Measurements from ENCODE around the gene STAT2. TPM values are rescaled to one million over a fixed set of nuclear protein-coding genes. Genes with fewer than 3 reads are reported as not detected.

Gene STAT2
- total and polyA plus RNA-seq, 2 of the 13 experiments (the other 11 are each of a cell fraction or from before 2014, with no cell fraction given) = 43.5 to 84.6 TPM

GRCh38 chr12:56315622-56316473, 44.1 kb downstream of the STAT2 start, which contains the start of gene CNPY2 (continued):
- TF ChIP-seq, protein P1, sequence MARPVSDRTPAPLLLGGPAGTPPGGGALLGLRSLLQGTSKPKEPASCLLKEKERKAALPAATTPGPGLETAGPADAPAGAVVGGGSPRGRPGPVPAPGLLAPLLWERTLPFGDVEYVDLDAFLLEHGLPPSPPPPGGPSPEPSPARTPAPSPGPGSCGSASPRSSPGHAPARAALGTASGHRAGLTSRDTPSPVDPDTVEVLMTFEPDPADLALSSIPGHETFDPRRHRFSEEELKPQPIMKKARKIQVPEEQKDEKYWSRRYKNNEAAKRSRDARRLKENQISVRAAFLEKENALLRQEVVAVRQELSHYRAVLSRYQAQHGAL (CRISPR knock-in tag; IDR thresholded peaks at IDR 0.05; ENCODE audit: not compliant biosample characterization) = peak; percentile 91
- TF ChIP-seq ZBTB42 (CRISPR knock-in tag; IDR thresholded peaks at IDR 0.05) (0 out of 2 replicates have a peak, but pooled peaks have one; percentile 76), ZNF776 (CRISPR knock-in tag; IDR thresholded peaks at IDR 0.05) (peak; percentile 33; the same call in 1 of the 2 replicates), IKZF1 (IDR thresholded peaks at IDR 0.05) (no peak), ZNF563 (CRISPR knock-in tag; IDR thresholded peaks at IDR 0.05) (peak; percentile 92), ZNF253 (CRISPR knock-in tag; IDR thresholded peaks at IDR 0.05; ENCODE audit: borderline replicate concordance) (no peak), ZNF574 (CRISPR knock-in tag; IDR thresholded peaks at IDR 0.05) (peak; percentile 80), FOXP1 (IDR thresholded peaks at IDR 0.05) (no peak), FOXP1 (CRISPR knock-in tag; IDR thresholded peaks at IDR 0.05) (no peak), ZNF512 (CRISPR knock-in tag; IDR thresholded peaks at IDR 0.05) (0 out of 2 replicates have a peak, but pooled peaks have one; percentile 10), ZZZ3 (CRISPR knock-in tag; IDR thresholded peaks at IDR 0.05; ENCODE audit: borderline replicate concordance) (peak; percentile 38; the same call in 1 of the 2 replicates), SALL1 (CRISPR knock-in tag; IDR thresholded peaks at IDR 0.05) (peak; percentile 84), SRY (CRISPR knock-in tag; IDR thresholded peaks at IDR 0.05) (no peak), NCOR1 (IDR thresholded peaks at IDR 0.05; ENCODE audit: borderline replicate concordance, low read length) (no peak), PLRG1 (conservative IDR thresholded peaks at IDR 0.05) (no peak), FOSL1 (CRISPR knock-in tag; IDR thresholded peaks at IDR 0.05; ENCODE audit: borderline replicate concordance) (no peak; the same call in 1 of the 2 replicates), ZNF570 (CRISPR knock-in tag; IDR thresholded peaks at IDR 0.05; ENCODE audit: borderline replicate concordance) (no peak), EED (CRISPR knock-in tag; IDR thresholded peaks at IDR 0.05) (no peak), MEF2D (CRISPR knock-in tag; IDR thresholded peaks at IDR 0.05) (peak; percentile 46; the same call in 1 of the 2 replicates), ZBTB7A (CRISPR knock-in tag; IDR thresholded peaks at IDR 0.05) (peak; percentile 93), HBP1 (CRISPR knock-in tag; IDR thresholded peaks at IDR 0.05; ENCODE audit: low read depth) (peak; percentile 33; the same call in 1 of the 2 replicates), ZSCAN12 (CRISPR knock-in tag; IDR thresholded peaks at IDR 0.05) (peak; percentile 86; the same call in 1 of the 2 replicates), NKX3-1 (CRISPR knock-in tag; IDR thresholded peaks at IDR 0.05) (peak; percentile 89), ZNF264 (CRISPR knock-in tag; IDR thresholded peaks at IDR 0.05) (peak; percentile 88), REPIN1 (CRISPR knock-in tag; IDR thresholded peaks at IDR 0.05; ENCODE audit: borderline replicate concordance, low read depth) (no peak; the same call in none of the 2 replicates)
